OCI-LY1 (cell line): Measurements from ENCODE around the gene KLHL2.
"Not testable (repeated sequence)": the region's sequence is repeated elsewhere in the genome, so short reads cannot be mapped to it uniquely, and the experiment has no call there.

Experiments
- CTCF ChIP-seq: fragments of 200-600 bp; sonication (generic), shearing (Covaris generic); IDR thresholded peaks from 2 replicates; pipeline ENCODE4 v1.5.1; 2017; ENCODE audit warnings: mild to moderate bottlenecking, antibody characterized with exemption, low read length, moderate library complexity, mixed read lengths
- EZH2 ChIP-seq: fragments of 200-600 bp; sonication (generic), shearing (Covaris generic); IDR thresholded peaks from 2 replicates; pipeline ENCODE4 v1.8.0; 2017; ENCODE audit warnings: borderline replicate concordance, mixed run types, mild to moderate bottlenecking, antibody characterized with exemption, low read length, moderate library complexity, mixed read lengths

- TF ChIP-seq CTCF, EZH2: not testable (repeated sequence)
These were observed 6.0 kb downstream of the KLHL2 start for GRCh38 chr4:165213404-165213803.
